Activated T-helper 1 cell treated with anti-CD3 and anti-CD28 coated beads, Interleukin-2, amount 50 U/mL, for 16 hours (primary cell): Measurements from ENCODE around the gene B4GALT7.
"Not testable (repeated sequence)": the region's sequence is repeated elsewhere in the genome, so short reads cannot be mapped to it uniquely, and the experiment has no call there.

Experiments used
- DNase-seq, 2 donors: peaks; one replicate each; pipeline ENCODE4 v3.0.0-alpha.2; 2020; ENCODE audit warnings: low read depth in 1 of 2, low spot score in 1 of 2

B4GALT7 gene, protein sequence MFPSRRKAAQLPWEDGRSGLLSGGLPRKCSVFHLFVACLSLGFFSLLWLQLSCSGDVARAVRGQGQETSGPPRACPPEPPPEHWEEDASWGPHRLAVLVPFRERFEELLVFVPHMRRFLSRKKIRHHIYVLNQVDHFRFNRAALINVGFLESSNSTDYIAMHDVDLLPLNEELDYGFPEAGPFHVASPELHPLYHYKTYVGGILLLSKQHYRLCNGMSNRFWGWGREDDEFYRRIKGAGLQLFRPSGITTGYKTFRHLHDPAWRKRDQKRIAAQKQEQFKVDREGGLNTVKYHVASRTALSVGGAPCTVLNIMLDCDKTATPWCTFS

DNA sequence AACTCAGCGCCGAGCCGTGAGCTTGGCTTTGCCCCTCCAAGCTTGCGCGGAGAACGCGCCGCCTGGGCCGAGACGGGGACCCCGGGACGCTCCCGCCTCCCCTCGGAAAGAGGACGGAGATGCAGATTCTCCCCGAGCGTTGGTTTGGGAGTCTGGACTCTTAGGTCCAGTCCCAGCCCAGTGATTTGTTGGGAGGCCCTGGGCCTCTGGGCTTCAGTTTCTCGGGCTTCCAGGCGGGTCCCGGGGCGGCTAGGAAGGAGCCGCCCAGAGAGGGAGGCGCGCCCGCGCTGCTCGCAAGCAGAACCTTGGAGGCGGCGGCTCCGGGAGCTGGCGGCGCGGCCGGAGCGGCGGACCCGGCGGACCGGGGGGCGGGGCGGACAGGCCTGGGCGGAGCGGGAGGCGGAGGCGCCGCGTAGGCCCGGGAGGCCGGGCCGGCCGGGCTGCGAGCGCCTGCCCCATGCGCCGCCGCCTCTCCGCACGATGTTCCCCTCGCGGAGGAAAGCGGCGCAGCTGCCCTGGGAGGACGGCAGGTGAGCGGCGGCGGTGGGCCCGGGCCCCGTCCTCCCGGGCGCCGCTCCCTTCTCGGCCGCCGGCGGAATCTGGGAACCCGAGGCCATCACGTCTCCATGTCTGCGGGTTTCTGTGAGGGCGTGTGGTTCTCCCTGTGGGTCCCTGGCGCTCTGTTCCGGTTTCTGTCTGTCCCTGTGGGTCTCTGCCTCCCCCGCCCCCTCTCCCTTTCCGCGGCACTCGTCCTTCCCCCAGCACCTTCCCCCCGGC, at the start of gene B4GALT7:
TSS of gene B4GALT7 (plus strand) at position 402 of the 777 bp plus-strand sequence. CDS start at position 481, 79 bp downstream.
- DNase-seq = peak; percentile 77 to 82

DNA sequence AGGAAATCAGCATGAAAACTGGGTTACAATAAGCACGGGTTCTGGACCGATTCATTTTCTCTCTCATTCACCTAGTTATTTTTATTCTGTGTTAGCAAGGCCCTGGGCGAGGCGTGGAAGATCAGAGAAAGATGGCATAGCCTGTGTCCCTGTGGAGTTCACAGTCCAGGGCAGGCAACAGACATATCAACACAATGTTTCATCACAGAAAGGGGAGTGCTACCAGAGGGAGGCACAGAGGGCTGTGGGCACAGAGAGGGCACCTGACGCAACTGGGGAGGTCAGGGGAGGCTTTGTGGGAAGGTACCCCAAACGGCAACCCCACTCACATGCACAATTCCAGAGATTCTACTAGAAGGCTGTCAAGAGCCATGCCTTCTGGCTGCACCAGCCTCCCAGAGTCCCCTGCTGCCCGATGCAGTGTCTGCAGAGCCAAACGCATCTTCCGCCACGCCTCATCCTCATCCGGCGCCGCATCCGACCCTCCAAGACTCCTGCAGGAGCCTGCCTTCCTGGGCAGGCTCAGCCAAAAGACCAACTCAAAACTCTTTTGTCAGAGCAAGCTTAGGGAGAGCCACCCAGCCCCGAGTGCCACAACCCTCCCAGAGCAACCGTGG, 47.0 kb upstream of the B4GALT7 start:
- DNase-seq = no peak

DNA sequence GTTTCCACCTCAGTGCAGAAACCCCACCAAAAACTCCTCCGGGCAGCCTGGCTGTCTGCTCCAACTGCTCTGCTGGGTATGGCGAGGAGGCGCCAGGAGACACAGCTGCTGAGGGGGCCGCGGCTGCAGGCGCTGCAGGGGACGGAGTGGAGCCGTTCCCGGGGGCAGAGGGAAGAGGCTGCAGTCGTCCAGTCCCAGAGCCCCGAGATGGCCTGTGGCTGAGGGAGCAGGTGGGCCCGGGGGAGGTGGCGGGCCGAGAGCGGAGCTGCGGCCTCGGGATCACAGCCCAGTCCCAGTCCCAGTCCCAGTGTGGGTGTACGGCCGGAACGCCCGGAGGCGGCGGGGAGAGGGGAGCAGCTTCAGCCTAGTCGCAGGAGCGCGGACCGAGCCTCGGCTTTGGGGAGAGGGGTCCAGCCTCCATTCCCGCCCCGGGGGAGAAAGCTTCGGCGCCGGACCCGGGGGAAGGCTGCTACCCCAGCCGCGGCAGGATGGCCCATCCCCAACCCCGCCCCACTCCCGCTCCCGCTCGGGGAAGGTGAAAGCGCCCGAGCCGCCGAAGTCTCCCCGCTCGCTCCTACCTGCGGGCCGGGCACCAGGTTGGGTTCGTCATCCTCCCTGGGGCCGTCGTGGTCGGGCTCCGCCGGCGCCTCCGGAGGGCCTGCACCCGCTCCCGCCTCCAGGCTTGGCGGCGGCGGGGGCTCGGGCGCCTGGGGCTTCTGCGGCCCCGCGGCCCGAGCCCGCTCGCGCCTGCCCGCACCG, 46.1 kb upstream of the B4GALT7 start:
- peak in 1 of 2 donors; percentile 19 for DNase-seq

DNA sequence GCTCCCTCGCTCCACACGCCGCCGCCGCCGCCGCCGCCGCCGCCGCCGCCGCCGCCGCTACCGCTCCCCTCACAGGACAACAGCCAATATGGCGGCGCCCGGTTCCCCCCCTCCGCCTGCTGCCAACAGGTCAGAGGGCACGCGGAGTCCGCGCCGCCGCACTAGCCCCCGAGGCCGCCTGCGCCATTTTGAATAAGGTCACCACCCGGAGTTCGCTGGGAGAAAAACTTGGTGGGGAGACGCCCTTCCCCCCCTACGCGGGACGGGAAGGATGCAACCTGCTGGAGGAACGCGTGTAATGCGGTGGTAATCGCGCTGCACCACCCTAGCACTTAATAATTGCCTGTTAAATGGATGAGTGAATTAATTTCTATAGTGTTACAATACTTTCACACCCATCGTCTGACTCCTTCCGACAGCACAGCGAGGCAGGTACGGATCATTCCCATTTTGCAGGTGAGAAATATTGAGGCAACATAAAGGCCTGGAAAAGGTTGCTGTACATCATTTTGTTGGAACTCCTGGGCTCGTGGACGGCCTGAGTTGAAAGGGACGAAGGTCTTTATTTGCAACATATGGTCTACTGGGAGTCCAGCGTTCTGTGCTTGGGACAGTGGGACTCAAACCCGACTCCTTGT, 45.3 kb upstream of the B4GALT7 start, which contains the start of gene FAM193B:
TSS of gene FAM193B (minus strand) at position 90 of the 638 bp plus-strand sequence. CDS start 105 bp downstream, outside the sequence.
- peak; percentile 92 to 95 for DNase-seq

DNA sequence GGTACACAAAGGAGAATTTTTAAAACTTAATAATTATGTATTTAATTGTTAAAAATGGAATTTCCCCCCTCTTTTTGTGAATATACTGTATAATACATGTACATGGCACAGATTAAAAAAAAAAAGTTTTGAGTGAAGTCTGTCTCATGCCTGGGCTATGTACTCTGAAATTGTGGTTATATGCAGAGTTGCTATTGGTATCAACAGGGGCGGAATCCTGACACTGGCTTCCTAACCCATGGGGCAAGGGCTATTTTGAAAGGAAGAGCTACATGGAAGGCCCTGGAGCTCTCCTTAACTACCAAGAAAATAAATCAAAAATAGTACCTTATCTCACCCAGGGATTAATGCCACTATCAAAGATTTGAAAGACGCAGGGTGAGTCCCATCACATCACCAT, 44.7 kb upstream of the B4GALT7 start:
- DNase-seq = no peak

DNA sequence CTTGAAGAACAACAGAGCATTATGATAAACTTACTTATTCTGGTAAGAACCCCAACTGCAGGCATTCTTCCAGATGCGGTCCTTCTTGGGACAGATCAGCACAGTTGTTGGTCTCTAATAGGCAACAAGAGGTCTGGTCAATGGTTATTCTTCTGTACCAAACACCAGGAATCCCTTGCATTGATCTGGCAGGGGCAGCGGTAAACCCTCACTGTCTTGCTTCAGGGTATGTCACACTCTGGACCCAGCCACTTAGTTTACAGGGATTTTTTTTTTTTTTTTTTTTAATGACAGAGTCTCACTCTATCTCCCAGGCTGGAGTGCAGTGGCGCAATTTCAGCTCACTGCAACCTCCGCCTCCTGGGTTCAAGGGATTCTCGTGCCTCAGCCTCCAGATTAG, 44.3 kb upstream of the B4GALT7 start:
- DNase-seq = no peak

DNA sequence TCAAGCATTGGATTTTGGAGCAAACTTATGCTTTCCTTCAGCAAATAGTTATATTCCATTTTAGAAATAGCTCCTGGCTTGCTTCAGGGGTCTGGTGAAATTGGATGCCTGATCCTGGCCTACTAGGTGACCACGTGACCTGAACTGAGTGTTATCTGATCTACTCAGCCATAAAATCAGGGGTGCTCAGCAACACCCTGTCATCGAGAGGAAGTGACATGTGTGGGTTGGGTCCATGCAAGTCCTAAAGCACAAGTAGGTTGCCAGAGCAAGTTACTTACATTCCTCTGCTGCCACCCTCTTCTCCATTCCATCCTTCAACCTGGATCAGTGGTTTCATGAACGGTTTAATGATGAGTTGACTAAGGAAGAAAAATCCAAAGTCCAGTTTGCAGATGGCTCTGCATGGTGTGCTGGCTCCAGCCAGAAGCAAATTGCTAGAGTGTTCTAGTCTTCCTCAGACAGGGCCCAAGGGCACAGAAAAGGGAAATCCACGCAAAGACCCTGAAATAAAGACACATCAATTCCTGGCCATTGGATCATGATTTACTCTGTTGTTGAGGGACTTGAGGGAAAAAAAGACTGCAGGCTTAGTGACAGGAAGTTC, 42.8 kb upstream of the B4GALT7 start:
- DNase-seq = no peak

DNA sequence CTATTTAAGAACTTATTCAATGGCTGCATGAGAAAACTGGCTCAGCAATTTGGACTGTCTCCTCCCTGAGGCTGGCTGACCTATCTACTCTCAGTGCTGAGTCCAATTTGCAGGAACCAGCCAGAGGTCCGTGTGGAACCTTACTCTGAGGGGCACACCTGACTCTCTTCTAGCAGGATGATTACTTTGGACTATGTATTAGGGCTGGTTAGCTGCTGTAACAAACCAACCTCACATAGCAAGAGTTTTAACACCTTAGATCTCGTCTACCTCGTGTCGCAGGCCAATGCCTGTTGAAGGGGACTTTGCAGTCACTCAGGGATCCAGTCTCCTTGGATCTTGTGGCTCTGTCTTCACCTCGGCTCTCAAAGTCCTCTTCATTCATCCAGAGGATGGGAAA, 42.1 kb upstream of the B4GALT7 start:
- no peak for DNase-seq

DNA sequence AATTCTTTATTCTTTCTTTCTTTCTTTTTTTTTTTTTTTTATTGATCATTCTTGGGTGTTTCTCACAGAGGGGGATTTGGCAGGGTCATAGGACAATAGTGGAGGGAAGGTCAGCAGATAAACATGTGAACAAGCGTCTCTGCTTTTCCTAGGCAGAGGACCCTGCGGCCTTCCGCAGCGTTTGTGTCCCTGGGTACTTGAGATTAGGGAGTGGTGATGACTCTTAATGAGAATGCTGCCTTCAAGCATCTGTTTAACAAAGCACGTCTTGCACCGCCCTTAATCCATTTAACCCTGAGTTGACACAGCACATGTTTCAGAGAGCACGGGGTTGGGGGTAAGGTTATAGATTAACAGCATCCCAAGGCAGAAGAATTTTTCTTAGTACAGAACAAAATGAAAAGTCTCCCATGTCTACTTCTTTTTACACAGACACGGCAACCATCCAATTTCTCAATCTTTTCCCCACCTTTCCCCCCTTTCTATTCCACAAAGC, 40.4 kb upstream of the B4GALT7 start:
- DNase-seq = not testable (repeated sequence)

DNA sequence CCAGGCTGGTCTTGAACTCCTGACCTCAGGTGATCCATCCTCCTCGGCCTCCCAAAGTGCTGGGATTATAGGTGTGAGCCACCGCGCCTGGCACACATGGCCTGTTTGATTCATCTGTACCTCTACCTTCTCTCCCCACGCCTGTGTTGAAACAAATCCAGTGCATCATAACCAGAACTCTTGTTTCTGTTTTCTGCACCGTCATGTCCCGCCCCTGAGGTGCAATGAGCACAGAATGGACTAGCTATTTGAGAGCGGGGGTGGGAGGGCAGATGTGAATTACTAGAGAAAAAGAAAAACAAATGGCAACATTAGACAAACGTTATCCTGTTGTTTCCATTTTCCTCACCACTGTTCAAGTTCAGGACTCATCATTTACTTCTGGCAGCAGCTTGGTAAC, 34.9 kb upstream of the B4GALT7 start:
- DNase-seq = no peak

DNA sequence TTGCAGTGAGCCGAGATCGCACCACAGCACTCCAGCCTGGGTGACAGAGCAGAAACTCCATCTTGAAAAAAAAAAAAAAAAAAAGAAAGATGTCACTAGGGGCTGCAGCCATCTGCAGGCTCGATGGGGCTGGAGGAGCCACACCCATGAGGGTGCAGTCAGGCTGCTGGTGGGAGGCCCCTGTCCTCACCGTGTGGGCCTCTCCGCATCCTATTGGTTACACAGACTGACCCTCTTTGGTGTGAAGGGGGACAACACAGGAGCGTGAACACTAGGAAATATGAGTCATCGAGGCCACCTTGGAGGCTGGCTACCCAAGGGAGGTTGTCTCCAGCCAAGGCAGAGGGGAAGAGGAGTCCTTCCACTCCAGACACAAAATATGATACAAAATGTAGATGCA, 31.6 kb upstream of the B4GALT7 start:
- no peak for DNase-seq

DNA sequence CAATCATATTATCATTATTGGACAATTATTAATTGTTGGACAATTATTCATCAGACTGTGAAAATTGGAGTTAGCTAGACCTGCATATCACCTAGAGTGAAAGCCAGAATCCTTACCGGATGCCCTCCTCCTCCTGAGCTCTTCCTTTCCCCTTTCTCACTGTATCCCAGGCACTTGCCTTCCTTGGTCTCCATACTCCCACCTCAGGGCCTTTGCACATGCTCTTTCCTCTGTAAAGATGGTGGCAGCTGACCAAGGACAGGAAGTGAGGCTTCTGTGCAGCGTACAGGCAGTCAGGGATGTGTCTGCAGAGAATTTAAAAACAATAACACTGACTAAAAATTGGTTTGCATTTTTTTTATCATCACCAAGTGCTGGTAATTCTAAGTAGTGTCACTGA, 30.0 kb upstream of the B4GALT7 start:
- DNase-seq = no peak

DNA sequence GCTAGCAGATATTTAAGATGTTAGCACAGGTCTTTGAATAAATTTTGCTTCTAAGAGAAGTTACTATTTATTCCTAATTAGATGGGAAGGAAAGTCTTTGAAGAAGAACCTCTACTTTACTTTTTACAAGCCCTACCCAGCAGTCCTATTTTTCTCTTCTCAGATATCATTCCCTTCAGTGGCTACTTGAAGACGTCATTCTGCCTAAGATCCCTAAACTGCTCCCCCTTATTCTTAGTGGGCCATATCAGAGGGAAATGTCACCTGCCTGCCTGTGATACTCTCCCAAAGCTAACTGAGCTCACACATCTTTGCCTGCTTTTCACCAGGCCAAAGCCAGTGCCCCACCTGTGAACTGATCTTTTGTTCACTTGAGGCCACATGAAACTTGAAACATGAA, 24.4 kb upstream of the B4GALT7 start:
- DNase-seq = no peak

DNA sequence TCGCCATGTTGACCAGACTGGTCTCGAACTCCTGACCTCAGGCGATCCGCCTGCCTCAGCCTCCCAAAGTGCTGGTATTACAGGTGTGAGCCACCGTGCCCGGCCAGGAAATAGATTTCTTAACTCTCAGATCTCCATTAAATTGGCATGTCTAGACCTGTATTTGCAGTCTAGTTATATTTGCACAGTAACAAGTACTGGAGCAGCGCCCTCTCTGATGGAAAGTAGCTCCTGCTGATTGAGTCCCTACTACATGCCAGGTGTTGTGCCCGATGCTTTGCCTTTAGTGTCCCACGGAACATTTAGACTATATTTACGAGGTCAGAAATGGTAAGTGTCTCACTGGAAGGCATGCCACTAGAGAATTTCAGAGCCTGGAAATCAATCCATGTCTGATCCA, 23.8 kb upstream of the B4GALT7 start:
- DNase-seq = no peak

DNA sequence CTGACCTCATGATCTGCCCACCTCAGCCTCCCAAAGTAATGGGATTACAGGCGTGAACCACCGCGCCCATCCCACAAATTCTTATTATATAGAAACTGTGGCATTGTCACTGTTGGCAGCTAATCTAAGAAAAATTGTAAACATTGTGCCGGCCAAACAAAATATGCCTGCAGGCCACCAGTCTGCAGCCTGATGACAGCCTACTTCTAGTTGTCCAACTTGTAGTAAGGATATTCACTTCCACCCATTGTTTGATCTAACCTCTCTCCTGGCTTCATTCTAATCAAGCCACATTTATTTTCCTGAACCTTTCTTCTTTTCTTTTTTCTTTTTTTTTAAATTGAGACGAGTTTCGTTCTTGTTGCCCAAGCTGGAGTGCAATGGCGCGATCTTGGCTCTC, 21.6 kb upstream of the B4GALT7 start:
- DNase-seq = no peak

DNA sequence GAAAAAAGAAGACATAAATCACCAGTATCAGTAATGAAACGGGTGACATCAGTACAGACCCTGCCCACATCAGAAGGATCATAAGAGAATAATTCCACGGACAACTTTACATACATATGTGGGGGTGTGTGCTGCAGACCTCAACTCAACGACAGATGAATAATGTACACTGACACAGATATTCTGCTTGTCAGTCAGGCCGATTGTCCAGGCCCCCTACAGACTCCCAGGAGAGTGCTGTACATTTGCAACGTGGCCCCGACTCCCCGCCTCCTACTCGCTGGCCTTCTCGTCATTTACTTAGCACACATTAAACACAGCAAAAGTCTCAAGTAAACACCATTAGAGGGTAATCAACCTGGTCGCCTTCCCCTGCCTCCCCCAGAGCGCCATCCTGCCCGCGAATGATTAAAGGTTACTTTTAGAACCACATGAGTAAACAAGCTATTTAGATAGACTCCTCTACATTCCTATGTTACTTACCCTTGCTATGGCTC, 11.5 kb upstream of the B4GALT7 start:
- no peak for DNase-seq

DNA sequence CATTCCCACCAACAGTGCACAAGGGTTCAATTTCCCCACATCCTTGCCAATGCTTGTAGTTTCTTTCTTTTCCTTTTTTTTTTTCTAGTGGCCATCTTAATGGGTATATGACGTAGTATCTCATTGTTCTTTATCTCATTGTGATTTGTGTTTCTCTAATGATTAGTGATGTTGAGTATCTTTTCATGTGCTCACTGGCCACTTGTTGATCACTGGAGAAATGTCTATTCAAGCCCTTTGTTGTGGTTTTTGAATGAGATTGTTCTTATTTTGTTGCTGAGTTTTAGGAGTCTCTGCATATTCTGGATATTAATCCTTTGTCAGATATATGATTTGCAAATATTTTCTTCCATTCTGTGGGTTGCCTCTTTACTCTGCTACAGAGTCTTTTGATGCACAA, 9.5 kb upstream of the B4GALT7 start:
- no peak for DNase-seq

DNA sequence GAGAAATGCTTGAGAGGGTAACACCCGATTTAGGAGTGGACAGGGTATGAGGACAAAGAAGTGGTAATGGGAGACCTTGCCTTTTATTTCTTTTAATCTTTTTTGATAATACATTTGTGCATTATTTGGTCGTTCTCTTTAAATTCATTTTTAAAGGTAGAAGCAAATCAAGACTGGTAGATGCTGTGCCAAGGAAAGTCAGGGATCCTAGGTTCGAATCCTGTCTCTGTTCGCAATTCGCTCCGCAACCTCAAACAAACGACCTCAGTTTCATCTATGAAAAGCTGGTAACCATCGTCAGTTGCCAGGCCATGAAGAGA, 8.3 kb upstream of the B4GALT7 start:
- DNase-seq = no peak

DNA sequence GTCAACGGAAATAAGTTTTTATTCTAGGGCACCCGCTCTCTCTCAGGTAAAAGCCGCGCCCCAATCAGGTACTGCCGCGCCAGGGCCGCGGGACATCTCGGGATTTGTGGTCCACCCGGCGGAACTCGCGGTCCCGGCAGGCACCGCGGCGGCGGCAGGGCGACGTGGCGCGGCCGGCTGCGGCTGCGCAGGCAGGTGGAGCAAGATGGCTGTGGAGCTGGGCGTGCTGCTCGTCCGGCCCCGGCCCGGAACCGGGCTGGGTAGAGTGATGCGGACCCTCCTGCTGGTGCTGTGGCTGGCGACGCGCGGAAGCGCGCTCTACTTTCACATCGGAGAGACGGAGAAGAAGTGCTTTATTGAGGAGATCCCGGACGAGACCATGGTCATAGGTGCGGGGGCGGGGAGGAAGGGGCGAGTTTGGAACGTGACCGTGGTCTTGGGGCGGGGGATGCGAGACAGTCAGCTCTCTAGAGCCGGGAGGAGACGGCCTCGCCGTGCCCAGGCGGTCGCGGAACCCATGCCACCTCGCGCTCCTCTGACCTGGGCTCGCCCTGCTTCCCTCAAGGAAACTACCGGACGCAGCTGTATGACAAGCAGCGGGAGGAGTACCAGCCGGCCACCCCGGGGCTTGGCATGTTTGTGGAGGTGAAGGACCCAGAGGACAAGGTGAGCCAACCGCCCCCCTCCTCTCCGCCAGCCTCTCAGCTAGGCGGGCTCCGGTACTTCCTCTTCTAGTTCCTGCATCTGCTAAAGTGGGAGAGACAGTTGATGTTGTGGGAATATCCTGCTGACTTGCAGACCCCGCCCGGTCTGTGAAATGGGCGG, 7.7 kb upstream of the B4GALT7 start, which contains the start of gene TMED9:
TSS of gene TMED9 (plus strand) at position 194 of the 825 bp plus-strand sequence. CDS start at position 206, 12 bp downstream.
- peak; percentile 69 to 86 for DNase-seq
